GM12874 (cell line): ENCODE results near the gene FAF1.

Source experiments
- CTCF ChIP-seq: IDR thresholded peaks from 2 replicates; pipeline ENCODE4 v1.5.1; 2011; ENCODE audit warnings: low read depth, mild to moderate bottlenecking, control low read depth, low read length, moderate library complexity; ENCODE audit not compliant: insufficient read depth

Gene FAF1

GRCh38 chr1:50420689-50421365 is 539.2 kb downstream of the FAF1 start:
- TF ChIP-seq CTCF = peak; percentile 12; the same call in 1 of the 2 replicates

GRCh38 chr1:50419907-50420677 is 540.0 kb downstream of the FAF1 start:
- TF ChIP-seq CTCF = no peak

GRCh38 chr1:50419192-50419906 is 540.7 kb downstream of the FAF1 start:
- no peak for TF ChIP-seq CTCF

GRCh38 chr1:50418600-50419109 is 541.4 kb downstream of the FAF1 start:
- no peak for TF ChIP-seq CTCF

GRCh38 chr1:50417946-50418599 is 542.0 kb downstream of the FAF1 start:
- TF ChIP-seq CTCF = no peak

- no peak for TF ChIP-seq CTCF
Measured at GRCh38 chr1:50417507-50417906, 542.6 kb downstream of the FAF1 start.
